CD8-positive, alpha-beta memory T cell (primary cell): ENCODE results near the gene MTFP1. TPM values are rescaled to one million over a fixed set of nuclear protein-coding genes. Genes with fewer than 3 reads are reported as not detected.
"Not testable (repeated sequence)": the region's sequence is repeated elsewhere in the genome, so short reads cannot be mapped to it uniquely, and the experiment has no call there.

Source experiments
- CTCF ChIA-PET: fragments of 350-600 bp; sonication (Branson Sonifier 250); formaldehyde crosslinking; loops from one replicate; lab custom pipeline; 2021; ENCODE audit warnings: antibody characterized with exemption; lab: Charles Lee
- POLR2A ChIA-PET: fragments of 350-600 bp; sonication (Branson Sonifier 250); formaldehyde crosslinking; loops from one replicate; lab custom pipeline; 2021; ENCODE audit warnings: antibody characterized with exemption; lab: Charles Lee
- DNase-seq, 5 donors: peaks; one replicate each; pipeline versions ENCODE4 v3.0.0 to v3.0.0-alpha.2; 2020 to 2022; ENCODE audit warnings: mixed read lengths in 1 of 5
- H3K27ac ChIP-seq: one replicate; pipeline ENCODE4 v1.7.0; 2013; ENCODE audit warnings: low read depth, mild to moderate bottlenecking, low read length, moderate library complexity
- H3K27me3 ChIP-seq: 2 replicates; pipeline ENCODE4 v1.7.0; 2013; ENCODE audit warnings: low read length, mild to moderate bottlenecking; ENCODE audit not compliant: insufficient read depth, poor library complexity, severe bottlenecking
- H3K36me3 ChIP-seq: 2 replicates; pipeline ENCODE4 v1.7.0; 2013; ENCODE audit warnings: mild to moderate bottlenecking, low read length, moderate library complexity; ENCODE audit not compliant: insufficient read depth
- H3K4me1 ChIP-seq: 2 replicates; pipeline ENCODE4 v1.7.0; 2013; ENCODE audit warnings: mild to moderate bottlenecking, low read length, moderate library complexity; ENCODE audit not compliant: insufficient read depth
- H3K4me3 ChIP-seq: 2 replicates; pipeline ENCODE4 v1.7.0; 2013; ENCODE audit warnings: mild to moderate bottlenecking, low read length
- H3K9me3 ChIP-seq: 2 replicates; pipeline ENCODE4 v1.7.0; 2013; ENCODE audit warnings: mild to moderate bottlenecking, low read length
- H3K27ac Mint-ChIP-seq, 8 donors: one replicate each; pipeline ENCODE4 v1.8.0; 2020 to 2021; ENCODE audit warnings: mixed read lengths in 8 of 8, mild to moderate bottlenecking in 6 of 8, inconsistent platforms in 3 of 8, moderate library complexity in 3 of 8
- H3K27me3 Mint-ChIP-seq, 2 donors: one replicate each; pipeline ENCODE4 v1.8.0; 2020 to 2021; ENCODE audit warnings: mixed read lengths in 2 of 2, mild to moderate bottlenecking in 1 of 2, moderate library complexity in 1 of 2
- H3K36me3 Mint-ChIP-seq, 3 donors: one replicate each; pipeline ENCODE4 v1.8.0; 2020 to 2021; ENCODE audit warnings: mixed read lengths in 3 of 3, inconsistent platforms in 1 of 3, mild to moderate bottlenecking in 1 of 3
- H3K4me1 Mint-ChIP-seq, 3 donors: one replicate each; pipeline ENCODE4 v1.8.0; 2020 to 2021; ENCODE audit warnings: mixed read lengths in 3 of 3, inconsistent platforms in 1 of 3, mild to moderate bottlenecking in 1 of 3
- H3K4me3 Mint-ChIP-seq, 7 donors: one replicate each; pipeline ENCODE4 v1.8.0; 2020 to 2021; ENCODE audit warnings: mixed read lengths in 7 of 7, mild to moderate bottlenecking in 6 of 7, moderate library complexity in 4 of 7, inconsistent platforms in 2 of 7
- H3K9me3 Mint-ChIP-seq, 5 donors: one replicate each; pipeline ENCODE4 v1.8.0; 2020 to 2022; ENCODE audit warnings: mixed read lengths in 5 of 5, mild to moderate bottlenecking in 3 of 5, moderate library complexity in 2 of 5, inconsistent platforms in 1 of 5
- polyA plus RNA-seq: library from polyadenylated mRNA; unstranded; fragments of 300-500 nt; fragmentation: Illumina TruSeq; gene quantifications from one replicate; pipeline ENCODE4 v1.2.3, GENCODE V29; 2021
- total RNA-seq, 2 experiments: library from RNA; stranded (reverse); gene quantifications; one replicate each; pipeline ENCODE4 v1.2.3, GENCODE V29; 2021

The MTFP1 gene
- total and polyA plus RNA-seq, 3 experiments from 2014 or later = 43.1 to 110 (median 104) TPM

GRCh38 chr22:30397656-30398635, 27.6 kb upstream of the MTFP1 start:
- Histone ChIP-seq H3K4me3 (peak overlapping the region; percentile 24), H3K4me1 (peaks cover 34% of the 10 kb centered on the region), H3K36me3 (no peaks in the 10 kb centered on the region), H3K9me3 (no peaks in the 10 kb centered on the region), H3K27ac (no peak overlapping the region), H3K27me3 (peaks cover 12% of the 10 kb centered on the region)
- Mint-ChIP-seq H3K36me3 (no peaks in the 10 kb centered on the region), H3K4me1 (peaks cover 24 to 31% (median 25%) of the 10 kb centered on the region in 3 donors), H3K27ac (peak overlapping the region in 5 of 8 donors; percentile 51 to 91 (median 66)), H3K4me3 (peak overlapping the region; percentile 59 to 93 (median 81)), H3K9me3 (no peaks in the 10 kb centered on the region), H3K27me3 (peaks cover 24 to 42% of the 10 kb centered on the region in 2 donors)
- no peak for DNase-seq
- CTCF ChIA-PET = interaction anchor here (0.8 to 2.6 kb wide), 3 partner anchors 10 to 87 kb away, joined by 3 to 12 read pairs (median 3); no protein-coding TSS in a partner anchor
- POLR2A ChIA-PET = interaction anchor here (1.3 kb wide), 1 partner anchor 26 kb away, joined by 3 read pairs; no protein-coding TSS in a partner anchor

- no peaks in the 10 kb centered on the region for H3K36me3 ChIP-seq
- Mint-ChIP-seq H3K9me3 (no peaks in the 10 kb centered on the region), H3K4me3 (peak overlapping the region; percentile 8 to 81 (median 66)), H3K36me3 (no peaks in the 10 kb centered on the region), H3K4me1 (peaks cover 24 to 31% (median 25%) of the 10 kb centered on the region in 3 donors), H3K27ac (peak overlapping the region in 5 of 8 donors; percentile 41 to 74 (median 52)), H3K27me3 (peaks cover 16 to 34% of the 10 kb centered on the region in 2 donors)
- ChIA-PET POLR2A (no interaction called here), CTCF (interaction anchor here (1.0 to 2.6 kb wide), 3 partner anchors 11 to 110 kb away, joined by 3 to 12 read pairs (median 3); partner anchors contain the start of gene CASTOR1)
- no peak overlapping the region for H3K4me3 ChIP-seq
- H3K27me3 ChIP-seq = peaks cover 12% of the 10 kb centered on the region
- DNase-seq = peak in 1 of 5 donors; percentile 21
- peaks cover 30% of the 10 kb centered on the region for H3K4me1 ChIP-seq
- no peaks in the 10 kb centered on the region for H3K9me3 ChIP-seq
- H3K27ac ChIP-seq = no peak overlapping the region
Observed at GRCh38 chr22:30398685-30399680, 26.6 kb upstream of the MTFP1 start.

DNA sequence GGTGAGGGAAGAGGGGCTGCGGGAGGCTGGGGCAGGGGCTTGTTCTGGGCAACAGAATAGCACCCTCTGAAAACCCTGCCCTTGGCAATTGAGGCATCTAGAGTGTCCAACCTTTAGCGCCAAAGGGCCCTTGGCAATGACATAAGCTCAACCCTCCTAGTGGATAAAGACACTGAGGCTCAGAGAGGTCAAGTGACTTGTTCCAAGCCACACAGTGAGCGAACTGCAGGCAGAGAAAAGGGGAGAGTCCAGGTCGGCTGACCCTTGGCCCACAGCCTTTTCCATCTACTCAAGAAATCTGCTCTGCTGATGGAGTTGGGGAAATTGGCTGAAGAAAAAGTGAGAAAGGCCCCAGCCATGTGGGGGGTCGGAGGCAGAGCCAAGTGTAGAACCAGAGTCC, 25.9 kb upstream of the MTFP1 start:
- no peaks in the 10 kb centered on the region for H3K9me3 ChIP-seq
- Mint-ChIP-seq H3K27ac (no peak overlapping the region), H3K27me3 (peaks cover 15 to 32% of the 10 kb centered on the region in 2 donors), H3K4me3 (no peak overlapping the region), H3K9me3 (no peaks in the 10 kb centered on the region), H3K36me3 (no peaks in the 10 kb centered on the region), H3K4me1 (peaks cover 24 to 31% (median 25%) of the 10 kb centered on the region in 3 donors)
- no peak overlapping the region for H3K27ac ChIP-seq
- H3K4me3 ChIP-seq = no peak overlapping the region
- POLR2A ChIA-PET = no interaction called here
- peaks cover 30% of the 10 kb centered on the region for H3K4me1 ChIP-seq
- H3K36me3 ChIP-seq = no peaks in the 10 kb centered on the region
- DNase-seq = no peak
- CTCF ChIA-PET = interaction anchor here (1.3 kb wide), 1 partner anchor 111 kb away, joined by 3 read pairs; the partner anchor contains the start of gene CASTOR1
- H3K27me3 ChIP-seq = peaks cover 12% of the 10 kb centered on the region

GRCh38 chr22:30400159-30400558, 25.4 kb upstream of the MTFP1 start:
- CTCF ChIA-PET = interaction anchor here (1.3 kb wide), 1 partner anchor 111 kb away, joined by 3 read pairs; the partner anchor contains the start of gene CASTOR1
- Mint-ChIP-seq H3K4me1 (peaks cover 24 to 31% (median 25%) of the 10 kb centered on the region in 3 donors), H3K4me3 (no peak overlapping the region), H3K9me3 (no peaks in the 10 kb centered on the region), H3K27me3 (peaks cover 14 to 27% of the 10 kb centered on the region in 2 donors), H3K27ac (no peak overlapping the region), H3K36me3 (no peaks in the 10 kb centered on the region)
- Histone ChIP-seq H3K27me3 (peaks cover 12% of the 10 kb centered on the region), H3K27ac (no peak overlapping the region), H3K9me3 (no peaks in the 10 kb centered on the region), H3K4me3 (no peak overlapping the region), H3K4me1 (peaks cover 30% of the 10 kb centered on the region), H3K36me3 (no peaks in the 10 kb centered on the region)
- DNase-seq = no peak
- POLR2A ChIA-PET = interaction anchor here (0.6 kb wide), 1 partner anchor 81 kb away, joined by 3 read pairs; no protein-coding TSS in a partner anchor

- H3K36me3 Mint-ChIP-seq, POLR2A ChIA-PET, H3K9me3 Mint-ChIP-seq, H3K4me3 ChIP-seq, H3K9me3 ChIP-seq, H3K36me3 ChIP-seq, H3K27ac Mint-ChIP-seq, CTCF ChIA-PET, H3K4me3 Mint-ChIP-seq, H3K27me3 ChIP-seq, DNase-seq, H3K27ac ChIP-seq: not testable (repeated sequence)
- peaks cover 12 to 19% of the 10 kb centered on the region in 2 donors for H3K27me3 Mint-ChIP-seq
- H3K4me1 Mint-ChIP-seq = peaks cover 22 to 27% (median 25%) of the 10 kb centered on the region in 3 donors
- peaks cover 26% of the 10 kb centered on the region for H3K4me1 ChIP-seq
Observed at GRCh38 chr22:30401024-30401423, 24.5 kb upstream of the MTFP1 start.

GRCh38 chr22:30402028-30402765, 23.4 kb upstream of the MTFP1 start:
- Mint-ChIP-seq H3K9me3 (no peaks in the 10 kb centered on the region), H3K36me3 (peaks cover 0 to 3% (median 0%) of the 10 kb centered on the region in 3 donors), H3K27me3 (peaks cover 6 to 10% of the 10 kb centered on the region in 2 donors), H3K27ac (peak overlapping the region in 1 of 8 donors; percentile 44), H3K4me1 (peaks cover 17% of the 10 kb centered on the region in 3 donors), H3K4me3 (no peak overlapping the region)
- Histone ChIP-seq H3K36me3 (no peaks in the 10 kb centered on the region), H3K27ac (no peak overlapping the region), H3K4me3 (no peak overlapping the region), H3K4me1 (peaks cover 18% of the 10 kb centered on the region), H3K9me3 (no peaks in the 10 kb centered on the region), H3K27me3 (peaks cover 6% of the 10 kb centered on the region)
- no peak for DNase-seq
- ChIA-PET POLR2A (no interaction called here), CTCF (interaction anchor here (1.1 kb wide), 1 partner anchor 11 kb away, joined by 5 read pairs; no protein-coding TSS in a partner anchor)

- H3K36me3 Mint-ChIP-seq, H3K4me3 Mint-ChIP-seq, H3K27ac Mint-ChIP-seq, H3K9me3 ChIP-seq, H3K36me3 ChIP-seq, H3K4me3 ChIP-seq, H3K9me3 Mint-ChIP-seq, DNase-seq, CTCF ChIA-PET, H3K27me3 Mint-ChIP-seq, H3K27me3 ChIP-seq, H3K27ac ChIP-seq: not testable (repeated sequence)
- peaks cover 13% of the 10 kb centered on the region for H3K4me1 ChIP-seq
- H3K4me1 Mint-ChIP-seq = peaks cover 14% of the 10 kb centered on the region in 3 donors
- POLR2A ChIA-PET = interaction anchor here (1.0 kb wide), 1 partner anchor 22 kb away, joined by 3 read pairs; no protein-coding TSS in a partner anchor
Observed at GRCh38 chr22:30402766-30403104, 22.8 kb upstream of the MTFP1 start.
